HepG2 (cell line): ENCODE results near the gene COX5B. TPM values are rescaled to one million over a fixed set of nuclear protein-coding genes. Genes with fewer than 3 reads are reported as not detected.

ENCODE experiments used
- CREB1 ChIP-seq, 2 experiments: fragments of 450-650 bp in 1 of 2; IDR thresholded peaks; 2 replicates each; pipeline ENCODE4 v1.6.1; 2016 to 2017; ENCODE audit warnings: control low read depth in 1 of 2, mild to moderate bottlenecking in 1 of 2, missing compliant biosample characterization in 1 of 2, missing genetic modification characterization in 1 of 2
- EP300 ChIP-seq, 3 experiments: sonication (generic) in 1 of 3; formaldehyde crosslinking in 1 of 3; IDR thresholded peaks; 2 replicates each; pipeline versions ENCODE4 v1.5.1 to v1.6.1; 2011 to 2020; ENCODE audit warnings: low read depth in 2 of 3, low read length in 2 of 3, borderline replicate concordance in 1 of 3, improper control_type of control experiment in 1 of 3, mild to moderate bottlenecking in 1 of 3, missing genetic modification reagents in 1 of 3, moderate library complexity in 1 of 3
- KAT7 ChIP-seq: IDR thresholded peaks from 2 replicates; pipeline ENCODE4 v1.6.1; 2018; ENCODE audit warnings: borderline replicate concordance, missing compliant biosample characterization
- MTA3 ChIP-seq: sonication (generic); formaldehyde crosslinking; IDR thresholded peaks from 2 replicates; pipeline ENCODE4 v1.4.0; 2020; ENCODE audit warnings: missing genetic modification reagents
- NR1H2 ChIP-seq: sonication (generic); formaldehyde crosslinking; IDR thresholded peaks from 2 replicates; pipeline ENCODE4 v1.8.1; 2022; ENCODE audit warnings: low read depth, missing genetic modification reagents, borderline replicate concordance
- SAFB2 ChIP-seq: sonication (generic); formaldehyde crosslinking; IDR thresholded peaks from 2 replicates; pipeline ENCODE4 v1.5.1; 2020; ENCODE audit warnings: missing genetic modification reagents, low read depth, mild to moderate bottlenecking, borderline replicate concordance
- SCMH1 ChIP-seq: sonication (generic); formaldehyde crosslinking; IDR thresholded peaks from 2 replicates; pipeline ENCODE4 v1.9.0; 2021; ENCODE audit warnings: missing genetic modification reagents, mild to moderate bottlenecking, borderline replicate concordance
- SNAPC2 ChIP-seq: sonication (generic); formaldehyde crosslinking; IDR thresholded peaks from 2 replicates; pipeline ENCODE4 v1.8.1; 2022; ENCODE audit warnings: mild to moderate bottlenecking, missing genetic modification reagents
- SOX6 ChIP-seq, 2 experiments: fragments of 450-650 bp in 1 of 2; sonication (generic) in 1 of 2; formaldehyde crosslinking in 1 of 2; IDR thresholded peaks; 2 replicates each; pipeline versions ENCODE4 v1.4.0 to v1.6.1; 2017 to 2020; ENCODE audit warnings: antibody characterized with exemption in 1 of 2, mild to moderate bottlenecking in 1 of 2, missing genetic modification reagents in 1 of 2
- ZNF253 ChIP-seq: sonication (generic); formaldehyde crosslinking; IDR thresholded peaks from 2 replicates; pipeline ENCODE4 v1.8.0; 2022; ENCODE audit warnings: mild to moderate bottlenecking, missing genetic modification reagents, borderline replicate concordance
- ZNF367 ChIP-seq: sonication (generic); formaldehyde crosslinking; IDR thresholded peaks from 2 replicates; pipeline ENCODE4 v1.4.0; 2020; ENCODE audit warnings: missing genetic modification reagents, borderline replicate concordance
- ZNF605 ChIP-seq: sonication (generic); formaldehyde crosslinking; IDR thresholded peaks from 2 replicates; pipeline ENCODE4 v1.8.0; 2022; ENCODE audit warnings: mild to moderate bottlenecking, missing genetic modification reagents
- ZNF768 ChIP-seq: sonication (generic); formaldehyde crosslinking; IDR thresholded peaks from 2 replicates; pipeline ENCODE4 v1.4.0; 2020; ENCODE audit warnings: missing genetic modification reagents
- ZSCAN12 ChIP-seq: sonication (generic); formaldehyde crosslinking; IDR thresholded peaks from 2 replicates; pipeline ENCODE4 v1.9.0; 2021; ENCODE audit warnings: mild to moderate bottlenecking, missing genetic modification reagents
- ZSCAN20 ChIP-seq: sonication (generic); formaldehyde crosslinking; IDR thresholded peaks from 2 replicates; pipeline ENCODE4 v1.4.0; 2020; ENCODE audit warnings: missing genetic modification reagents, mild to moderate bottlenecking, borderline replicate concordance
- polyA plus RNA-seq, 8 experiments: library from polyadenylated mRNA; depleted of rRNA in 3 of 8; stranded (reverse) in 7 of 8; unstranded in 1 of 8; fragments of >200 nt; fragmentation: Illumina TruSeq in 4 of 8; extraction: Trizol in 4 of 8; gene quantifications; 2 replicates each; pipeline versions ENCODE4 v1.2.1 to v1.2.3, GENCODE V29; 2011 to 2016; ENCODE audit warnings: low read depth in 4 of 8, missing spikeins in 1 of 8, mixed read lengths in 1 of 8; ENCODE audit not compliant: insufficient read depth in 1 of 8
- total RNA-seq, 5 experiments: library from RNA; depleted of rRNA; stranded (reverse); fragments of >200 nt; fragmentation: Illumina TruSeq; extraction: Trizol; gene quantifications; 2 replicates each; pipeline ENCODE4 v1.2.3, GENCODE V29; 2016; ENCODE audit warnings: low read depth in 1 of 5
- TF ChIP-seq, protein P1 (sequence below): IDR thresholded peaks from 2 replicates; pipeline ENCODE4 v1.6.1; 2018; ENCODE audit warnings: missing genetic modification reagents
- TF ChIP-seq, protein P2 (sequence below): sonication (generic); formaldehyde crosslinking; IDR thresholded peaks from 2 replicates; pipeline ENCODE4 v1.8.1; 2023; ENCODE audit warnings: missing genetic modification reagents, mild to moderate bottlenecking, borderline replicate concordance
- TF ChIP-seq, protein P3 (sequence below): sonication (generic); formaldehyde crosslinking; IDR thresholded peaks from 2 replicates; pipeline ENCODE4 v1.8.1; 2023; ENCODE audit warnings: mild to moderate bottlenecking, missing genetic modification reagents, borderline replicate concordance
- TF ChIP-seq, protein P4 (sequence below): sonication (generic); formaldehyde crosslinking; IDR thresholded peaks from 2 replicates; pipeline ENCODE4 v1.9.0; 2021; ENCODE audit warnings: missing genetic modification reagents, borderline replicate concordance
- TF ChIP-seq, protein P5 (sequence below): sonication (generic); formaldehyde crosslinking; conservative IDR thresholded peaks from 2 replicates; pipeline ENCODE4 v1.8.0; 2022; ENCODE audit warnings: mild to moderate bottlenecking, moderate library complexity, missing genetic modification reagents
- TF ChIP-seq, protein P6 (sequence below): sonication (generic); formaldehyde crosslinking; IDR thresholded peaks from 2 replicates; pipeline ENCODE4 v1.8.1; 2023; ENCODE audit warnings: mild to moderate bottlenecking, moderate library complexity, missing genetic modification reagents

Gene COX5B
- total and polyA plus RNA-seq, 2 of the 13 experiments (the other 11 are each of a cell fraction or from before 2014, with no cell fraction given), result 453 to 536 TPM

DNA sequence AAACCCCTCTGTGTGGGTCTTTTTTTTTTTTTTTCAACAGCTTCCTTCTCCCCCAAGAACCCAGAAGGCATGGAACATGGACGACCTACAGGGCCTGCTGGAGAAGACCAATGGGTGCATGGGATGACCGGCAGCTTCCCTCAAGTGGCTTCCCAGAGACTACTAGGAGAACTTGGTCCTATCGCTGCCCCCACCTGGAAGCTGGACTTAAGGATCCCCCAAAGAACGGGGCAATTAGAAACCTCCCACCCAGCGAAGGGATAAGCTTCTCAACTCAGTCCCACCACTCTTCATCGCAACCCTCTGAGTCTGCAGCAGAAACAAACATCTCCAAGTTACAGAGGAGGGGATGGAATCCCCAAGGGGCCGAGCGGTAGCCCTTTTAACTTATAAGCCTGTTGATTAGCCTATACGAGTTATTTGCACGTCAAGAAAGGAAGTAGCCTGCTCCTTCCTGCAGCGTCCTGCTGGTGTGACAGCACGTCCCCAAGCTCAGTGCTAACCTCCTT lies 16.6 kb downstream of the COX5B start (continued):
- TF ChIP-seq, protein P1, sequence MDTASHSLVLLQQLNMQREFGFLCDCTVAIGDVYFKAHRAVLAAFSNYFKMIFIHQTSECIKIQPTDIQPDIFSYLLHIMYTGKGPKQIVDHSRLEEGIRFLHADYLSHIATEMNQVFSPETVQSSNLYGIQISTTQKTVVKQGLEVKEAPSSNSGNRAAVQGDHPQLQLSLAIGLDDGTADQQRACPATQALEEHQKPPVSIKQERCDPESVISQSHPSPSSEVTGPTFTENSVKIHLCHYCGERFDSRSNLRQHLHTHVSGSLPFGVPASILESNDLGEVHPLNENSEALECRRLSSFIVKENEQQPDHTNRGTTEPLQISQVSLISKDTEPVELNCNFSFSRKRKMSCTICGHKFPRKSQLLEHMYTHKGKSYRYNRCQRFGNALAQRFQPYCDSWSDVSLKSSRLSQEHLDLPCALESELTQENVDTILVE, result no peak
- TF ChIP-seq ZNF605 (CRISPR knock-in tag) (0 out of 2 replicates have a peak, but pooled peaks have one; percentile 10), MTA3 (CRISPR knock-in tag) (no peak), SAFB2 (CRISPR knock-in tag) (no peak), NR1H2 (no peak), KAT7 (CRISPR knock-in tag) (no peak), SOX6 (IDR thresholded peaks at IDR 0.05) (no peak), SOX6 (CRISPR knock-in tag; IDR thresholded peaks at IDR 0.05) (0 out of 2 replicates have a peak, but pooled peaks have one; percentile 20), ZNF253 (no peak), EP300 (IDR thresholded peaks at IDR 0.05; ENCODE audit: low read depth in 2 of 2, low read length in 2 of 2) (no peak), EP300 (CRISPR knock-in tag; IDR thresholded peaks at IDR 0.05; ENCODE audit: borderline replicate concordance) (no peak), SNAPC2 (CRISPR knock-in tag) (0 out of 2 replicates have a peak, but pooled peaks have one; percentile 53), ZNF367 (CRISPR knock-in tag) (no peak), ZSCAN20 (CRISPR knock-in tag) (no peak), CREB1 (IDR thresholded peaks at IDR 0.05) (no peak), CREB1 (CRISPR knock-in tag; IDR thresholded peaks at IDR 0.05) (0 out of 2 replicates have a peak, but pooled peaks have one; percentile 21), SCMH1 (CRISPR knock-in tag) (no peak), ZSCAN12 (CRISPR knock-in tag) (no peak), ZNF768 (CRISPR knock-in tag) (no peak)
- TF ChIP-seq, protein P2, sequence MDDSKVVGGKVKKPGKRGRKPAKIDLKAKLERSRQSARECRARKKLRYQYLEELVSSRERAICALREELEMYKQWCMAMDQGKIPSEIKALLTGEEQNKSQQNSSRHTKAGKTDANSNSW (CRISPR knock-in tag), result no peak
- TF ChIP-seq, protein P3, sequence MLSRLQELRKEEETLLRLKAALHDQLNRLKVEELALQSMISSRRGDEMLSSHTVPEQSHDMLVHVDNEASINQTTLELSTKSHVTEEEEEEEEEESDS (CRISPR knock-in tag), result 0 out of 2 replicates have a peak, but pooled peaks have one; percentile 31
- TF ChIP-seq, protein P4, sequence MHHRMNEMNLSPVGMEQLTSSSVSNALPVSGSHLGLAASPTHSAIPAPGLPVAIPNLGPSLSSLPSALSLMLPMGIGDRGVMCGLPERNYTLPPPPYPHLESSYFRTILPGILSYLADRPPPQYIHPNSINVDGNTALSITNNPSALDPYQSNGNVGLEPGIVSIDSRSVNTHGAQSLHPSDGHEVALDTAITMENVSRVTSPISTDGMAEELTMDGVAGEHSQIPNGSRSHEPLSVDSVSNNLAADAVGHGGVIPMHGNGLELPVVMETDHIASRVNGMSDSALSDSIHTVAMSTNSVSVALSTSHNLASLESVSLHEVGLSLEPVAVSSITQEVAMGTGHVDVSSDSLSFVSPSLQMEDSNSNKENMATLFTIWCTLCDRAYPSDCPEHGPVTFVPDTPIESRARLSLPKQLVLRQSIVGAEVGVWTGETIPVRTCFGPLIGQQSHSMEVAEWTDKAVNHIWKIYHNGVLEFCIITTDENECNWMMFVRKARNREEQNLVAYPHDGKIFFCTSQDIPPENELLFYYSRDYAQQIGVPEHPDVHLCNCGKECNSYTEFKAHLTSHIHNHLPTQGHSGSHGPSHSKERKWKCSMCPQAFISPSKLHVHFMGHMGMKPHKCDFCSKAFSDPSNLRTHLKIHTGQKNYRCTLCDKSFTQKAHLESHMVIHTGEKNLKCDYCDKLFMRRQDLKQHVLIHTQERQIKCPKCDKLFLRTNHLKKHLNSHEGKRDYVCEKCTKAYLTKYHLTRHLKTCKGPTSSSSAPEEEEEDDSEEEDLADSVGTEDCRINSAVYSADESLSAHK (CRISPR knock-in tag), result no peak
- TF ChIP-seq, protein P5, sequence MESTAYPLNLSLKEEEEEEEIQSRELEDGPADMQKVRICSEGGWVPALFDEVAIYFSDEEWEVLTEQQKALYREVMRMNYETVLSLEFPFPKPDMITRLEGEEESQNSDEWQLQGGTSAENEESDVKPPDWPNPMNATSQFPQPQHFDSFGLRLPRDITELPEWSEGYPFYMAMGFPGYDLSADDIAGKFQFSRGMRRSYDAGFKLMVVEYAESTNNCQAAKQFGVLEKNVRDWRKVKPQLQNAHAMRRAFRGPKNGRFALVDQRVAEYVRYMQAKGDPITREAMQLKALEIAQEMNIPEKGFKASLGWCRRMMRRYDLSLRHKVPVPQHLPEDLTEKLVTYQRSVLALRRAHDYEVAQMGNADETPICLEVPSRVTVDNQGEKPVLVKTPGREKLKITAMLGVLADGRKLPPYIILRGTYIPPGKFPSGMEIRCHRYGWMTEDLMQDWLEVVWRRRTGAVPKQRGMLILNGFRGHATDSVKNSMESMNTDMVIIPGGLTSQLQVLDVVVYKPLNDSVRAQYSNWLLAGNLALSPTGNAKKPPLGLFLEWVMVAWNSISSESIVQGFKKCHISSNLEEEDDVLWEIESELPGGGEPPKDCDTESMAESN, result 0 out of 2 replicates have a peak, but pooled peaks have one; percentile 5
- TF ChIP-seq, protein P6, sequence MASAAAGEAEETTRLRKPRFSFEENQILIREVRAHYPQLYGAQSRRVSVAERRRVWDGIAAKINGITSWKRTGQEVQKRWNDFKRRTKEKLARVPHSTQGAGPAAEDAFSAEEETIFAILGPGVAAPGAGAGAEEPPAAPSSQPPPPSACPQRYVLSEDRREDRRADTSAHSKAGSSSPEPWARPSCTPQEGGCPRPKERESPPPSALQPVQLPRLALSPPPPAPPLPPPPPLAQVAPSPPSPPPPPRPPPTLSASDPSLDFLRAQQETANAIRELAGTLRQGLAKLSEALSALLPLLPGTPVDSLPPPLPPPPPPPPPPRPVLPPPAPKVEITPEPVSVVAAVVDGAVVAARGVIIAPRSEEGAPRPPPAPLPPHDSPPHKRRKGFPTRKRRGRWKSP (CRISPR knock-in tag), result no peak
